CD4-positive, alpha-beta memory T cell (primary cell): Measurements from ENCODE around the gene PDLIM1. TPM values are rescaled to one million over a fixed set of nuclear protein-coding genes. Genes with fewer than 3 reads are reported as not detected.

Experiments used
- CTCF ChIA-PET: fragments of 350-600 bp; sonication (Branson Sonifier 250); formaldehyde crosslinking; loops from one replicate; lab custom pipeline; 2021; ENCODE audit warnings: inconsistent platforms; ENCODE audit not compliant: partially characterized antibody; lab: Charles Lee
- POLR2A ChIA-PET: fragments of 350-600 bp; sonication (Branson Sonifier 250); formaldehyde crosslinking; loops from one replicate; lab custom pipeline; 2021; ENCODE audit not compliant: partially characterized antibody; lab: Charles Lee
- DNase-seq, 5 donors: peaks; one replicate each; pipeline versions ENCODE4 v3.0.0 to v3.0.0-alpha.2; 2020 to 2022; ENCODE audit warnings: mixed read lengths in 1 of 5
- H3K27ac ChIP-seq: one replicate; pipeline ENCODE4 v1.7.0; 2013; ENCODE audit warnings: low read depth, low read length
- H3K27me3 ChIP-seq: 2 replicates; pipeline ENCODE4 v1.7.0; 2013; ENCODE audit warnings: mild to moderate bottlenecking, low read length, moderate library complexity; ENCODE audit not compliant: insufficient read depth
- H3K36me3 ChIP-seq: 2 replicates; pipeline ENCODE4 v1.7.0; 2013; ENCODE audit warnings: mild to moderate bottlenecking, low read length, moderate library complexity; ENCODE audit not compliant: insufficient read depth
- H3K4me1 ChIP-seq: 2 replicates; pipeline ENCODE4 v1.7.0; 2013; ENCODE audit warnings: mild to moderate bottlenecking, low read length, moderate library complexity; ENCODE audit not compliant: insufficient read depth
- H3K4me3 ChIP-seq, 2 donors: one replicate each; pipeline ENCODE4 v1.7.0; 2013; ENCODE audit warnings: low read length in 2 of 2, mild to moderate bottlenecking in 1 of 2
- H3K9me3 ChIP-seq, 2 donors: one replicate each; pipeline ENCODE4 v1.7.0; 2013; ENCODE audit warnings: low read length in 2 of 2, control low read depth in 1 of 2; ENCODE audit not compliant: control insufficient read depth in 1 of 2
- H3K27ac Mint-ChIP-seq, 7 donors: one replicate each; pipeline ENCODE4 v1.8.0; 2020 to 2021; ENCODE audit warnings: mixed read lengths in 7 of 7, mild to moderate bottlenecking in 6 of 7, inconsistent platforms in 3 of 7, moderate library complexity in 3 of 7
- H3K27me3 Mint-ChIP-seq, 2 donors: one replicate each; pipeline ENCODE4 v1.8.0; 2020 to 2021; ENCODE audit warnings: mixed read lengths in 2 of 2
- H3K36me3 Mint-ChIP-seq, 2 donors: one replicate each; pipeline ENCODE4 v1.8.0; 2020 to 2021; ENCODE audit warnings: mixed read lengths in 2 of 2, inconsistent platforms in 1 of 2, mild to moderate bottlenecking in 1 of 2
- H3K4me1 Mint-ChIP-seq, 4 donors: one replicate each; pipeline ENCODE4 v1.8.0; 2020 to 2021; ENCODE audit warnings: mixed read lengths in 4 of 4, mild to moderate bottlenecking in 1 of 4
- H3K4me3 Mint-ChIP-seq, 8 donors: one replicate each; pipeline ENCODE4 v1.8.0; 2020 to 2021; ENCODE audit warnings: mixed read lengths in 8 of 8, mild to moderate bottlenecking in 7 of 8, moderate library complexity in 6 of 8, inconsistent platforms in 3 of 8
- H3K9me3 Mint-ChIP-seq, 8 donors: one replicate each; pipeline ENCODE4 v1.8.0; 2020 to 2021; ENCODE audit warnings: mixed read lengths in 8 of 8, mild to moderate bottlenecking in 5 of 8, inconsistent platforms in 3 of 8, moderate library complexity in 1 of 8
- intact Hi-C: fragments of 100-400 bp; cut with micrococcal nuclease; formaldehyde crosslinking; loops from one replicate; pipeline ENCODE4 v1.15.1; 2023
- polyA plus RNA-seq, 2 donors: library from polyadenylated mRNA; unstranded; fragments of 300-500 nt; fragmentation: Illumina TruSeq; gene quantifications; one replicate each; pipeline ENCODE4 v1.2.3, GENCODE V29; 2021
- total RNA-seq, 2 experiments: library from RNA; stranded (reverse); gene quantifications; one replicate each; pipeline ENCODE4 v1.2.3, GENCODE V29; 2021

The PDLIM1 gene
- total and polyA plus RNA-seq, 4 experiments from 2014 or later = 0.90 to 7.3 (median 1.4) TPM

DNA sequence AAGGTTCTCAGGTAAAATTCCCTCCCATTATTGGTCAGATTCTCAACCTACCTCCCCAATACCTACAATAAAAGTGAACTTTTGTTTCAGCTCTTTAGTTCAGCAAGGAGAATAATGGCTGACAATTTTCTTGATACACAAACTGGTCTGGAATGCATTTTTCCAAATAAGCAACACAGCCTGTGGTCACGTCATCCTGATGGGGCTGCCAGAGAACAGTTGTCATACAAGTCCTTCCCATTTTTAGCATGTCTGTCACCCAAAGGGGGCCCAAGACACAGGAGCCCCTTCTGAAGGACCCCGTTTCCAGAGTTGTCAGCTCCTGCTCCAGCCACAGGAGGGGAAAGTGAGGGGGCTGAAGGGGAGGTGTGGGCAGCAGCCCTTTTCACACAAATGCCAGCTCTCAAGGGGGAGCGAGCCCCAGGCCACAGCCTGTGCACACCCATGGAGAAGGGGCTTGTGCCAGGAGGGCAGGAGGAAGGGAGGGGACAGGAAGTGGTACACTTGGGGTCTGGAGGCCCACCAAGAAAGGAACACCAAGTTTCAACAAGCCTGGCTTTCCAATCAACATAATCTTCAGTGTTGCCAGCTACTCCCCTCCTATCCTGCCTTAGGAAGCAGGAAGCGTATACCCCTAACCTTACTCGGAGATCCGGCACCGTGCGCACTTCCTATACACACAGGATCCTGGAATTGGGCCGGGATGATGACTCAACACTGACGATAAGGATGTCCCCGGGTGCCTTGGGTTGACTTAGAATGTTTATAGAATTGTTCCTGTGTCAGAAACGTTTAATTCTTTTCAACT, 43.4 kb upstream of the PDLIM1 start:
- no peaks in the 10 kb centered on the region for H3K4me1 Mint-ChIP-seq
- CTCF ChIA-PET = no interaction called here
- no peak overlapping the region for H3K27ac ChIP-seq
- H3K27ac Mint-ChIP-seq = no peak overlapping the region
- H3K36me3 ChIP-seq = no peaks in the 10 kb centered on the region
- POLR2A ChIA-PET = no interaction called here
- H3K27me3 Mint-ChIP-seq = no peaks in the 10 kb centered on the region
- H3K4me1 ChIP-seq = no peaks in the 10 kb centered on the region
- no peaks in the 10 kb centered on the region for H3K9me3 ChIP-seq
- intact Hi-C loops = no loop called here
- H3K9me3 Mint-ChIP-seq = peaks cover 0 to 2% (median 0%) of the 10 kb centered on the region in 8 donors
- H3K27me3 ChIP-seq = no peaks in the 10 kb centered on the region
- no peak for DNase-seq
- H3K4me3 Mint-ChIP-seq = no peak overlapping the region
- H3K4me3 ChIP-seq = no peak overlapping the region
- H3K36me3 Mint-ChIP-seq = no peaks in the 10 kb centered on the region

DNA sequence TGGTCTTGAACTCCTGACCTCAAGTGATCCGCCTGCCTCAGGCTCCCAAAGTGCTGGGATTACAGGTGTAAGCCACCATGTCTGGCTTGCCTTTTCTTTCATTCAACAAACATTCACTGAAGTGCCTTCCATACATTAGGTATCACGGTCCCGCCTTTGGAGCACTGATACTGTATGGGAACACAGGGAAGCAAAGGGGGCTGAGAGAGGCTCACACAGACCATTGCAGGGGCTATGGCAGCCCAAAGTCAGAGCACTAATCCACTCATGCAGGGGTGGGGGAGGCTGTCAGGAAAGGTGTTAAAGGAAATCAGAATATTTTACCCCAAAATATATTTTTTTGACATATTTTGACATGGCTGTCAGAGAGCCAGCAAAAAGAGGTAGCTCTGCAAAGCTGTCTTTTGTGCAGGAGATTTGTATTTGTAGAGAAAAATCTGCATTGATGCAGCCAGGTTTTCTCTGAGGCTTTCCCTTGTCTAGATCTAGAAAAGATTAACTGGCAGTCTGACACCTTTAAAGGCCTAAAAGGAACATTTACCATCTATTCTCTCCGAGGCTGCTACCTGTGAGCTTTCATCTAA, 42.0 kb upstream of the PDLIM1 start:
- DNase-seq = no peak
- H3K27ac Mint-ChIP-seq = no peak overlapping the region
- Histone ChIP-seq H3K27me3 (no peaks in the 10 kb centered on the region), H3K9me3 (no peaks in the 10 kb centered on the region), H3K4me3 (no peak overlapping the region), H3K27ac (no peak overlapping the region), H3K36me3 (no peaks in the 10 kb centered on the region), H3K4me1 (no peaks in the 10 kb centered on the region)
- H3K27me3 Mint-ChIP-seq = no peaks in the 10 kb centered on the region
- H3K4me1 Mint-ChIP-seq = no peaks in the 10 kb centered on the region
- H3K4me3 Mint-ChIP-seq = no peak overlapping the region
- CTCF ChIA-PET = no interaction called here
- peaks cover 0 to 2% (median 0%) of the 10 kb centered on the region in 8 donors for H3K9me3 Mint-ChIP-seq
- intact Hi-C loops = no loop called here
- POLR2A ChIA-PET = no interaction called here
- H3K36me3 Mint-ChIP-seq = no peaks in the 10 kb centered on the region

GRCh38 chr10:95331596-95332130, 40.9 kb upstream of the PDLIM1 start:
- ChIA-PET CTCF (no interaction called here), POLR2A (no interaction called here)
- intact Hi-C loops = no loop called here
- H3K9me3 Mint-ChIP-seq = peaks cover 0 to 2% (median 0%) of the 10 kb centered on the region in 8 donors
- H3K27ac ChIP-seq = no peak overlapping the region
- no peak overlapping the region for H3K27ac Mint-ChIP-seq
- no peaks in the 10 kb centered on the region for H3K36me3 Mint-ChIP-seq
- H3K4me3 ChIP-seq = no peak overlapping the region
- H3K4me3 Mint-ChIP-seq = no peak overlapping the region
- H3K27me3 Mint-ChIP-seq = no peaks in the 10 kb centered on the region
- H3K4me1 ChIP-seq = no peaks in the 10 kb centered on the region
- no peak for DNase-seq
- H3K27me3 ChIP-seq = no peaks in the 10 kb centered on the region
- no peaks in the 10 kb centered on the region for H3K36me3 ChIP-seq
- H3K4me1 Mint-ChIP-seq = no peaks in the 10 kb centered on the region
- no peaks in the 10 kb centered on the region for H3K9me3 ChIP-seq

DNA sequence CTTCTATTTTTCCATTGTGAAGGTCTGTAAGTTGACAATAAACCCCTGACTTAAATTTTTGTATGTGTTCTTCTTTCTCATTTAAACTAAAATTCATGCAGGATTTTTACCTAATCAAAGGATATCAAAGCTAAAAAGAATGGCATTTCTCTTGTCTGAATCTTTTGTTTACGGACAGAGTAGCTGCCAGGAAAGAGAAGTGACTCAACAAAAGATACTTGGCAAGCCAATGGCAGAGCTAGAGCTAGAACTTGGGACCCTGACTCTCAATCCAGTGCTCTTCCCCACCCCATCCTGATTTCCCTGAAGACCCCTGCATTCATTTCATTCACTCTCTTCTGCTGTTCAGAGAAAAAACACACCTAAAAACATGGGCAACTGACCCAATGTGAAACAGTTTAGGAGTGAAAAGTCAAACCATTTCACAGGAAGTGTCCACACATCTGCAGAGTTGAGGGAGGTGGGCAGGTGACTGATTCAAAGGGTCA, 40.2 kb upstream of the PDLIM1 start:
- H3K27me3 Mint-ChIP-seq = no peaks in the 10 kb centered on the region
- Histone ChIP-seq H3K4me1 (no peaks in the 10 kb centered on the region), H3K36me3 (no peaks in the 10 kb centered on the region), H3K27me3 (no peaks in the 10 kb centered on the region), H3K9me3 (no peaks in the 10 kb centered on the region), H3K27ac (no peak overlapping the region), H3K4me3 (no peak overlapping the region)
- intact Hi-C loops = no loop called here
- H3K36me3 Mint-ChIP-seq = no peaks in the 10 kb centered on the region
- ChIA-PET CTCF (no interaction called here), POLR2A (no interaction called here)
- H3K4me1 Mint-ChIP-seq = no peaks in the 10 kb centered on the region
- no peak overlapping the region for H3K4me3 Mint-ChIP-seq
- H3K9me3 Mint-ChIP-seq = peaks cover 0 to 2% (median 0%) of the 10 kb centered on the region in 8 donors
- no peak overlapping the region for H3K27ac Mint-ChIP-seq
- DNase-seq = no peak

DNA sequence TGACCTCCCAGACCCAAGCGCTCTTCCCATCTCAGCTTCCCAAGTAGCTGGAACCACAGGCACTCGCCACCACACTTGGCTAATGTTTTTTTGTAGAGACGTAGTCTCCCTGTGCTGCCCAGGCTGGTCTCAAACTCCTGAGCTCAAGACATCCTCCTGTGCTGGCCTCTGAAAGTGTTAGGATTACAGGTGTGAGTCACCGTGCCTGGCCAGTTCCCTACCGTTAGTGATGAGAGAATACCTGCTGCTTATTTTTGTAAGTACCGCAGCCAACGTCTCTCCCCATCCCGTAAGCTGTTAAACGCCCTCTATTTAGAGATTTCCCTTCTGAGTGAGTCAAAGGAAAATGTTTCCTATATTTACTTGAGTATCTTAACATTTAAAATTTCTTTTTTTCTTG, 38.5 kb upstream of the PDLIM1 start:
- no peaks in the 10 kb centered on the region for H3K36me3 Mint-ChIP-seq
- H3K4me1 Mint-ChIP-seq = no peaks in the 10 kb centered on the region
- H3K27ac ChIP-seq = no peak overlapping the region
- POLR2A ChIA-PET = no interaction called here
- intact Hi-C loops = no loop called here
- no peak overlapping the region for H3K27ac Mint-ChIP-seq
- H3K9me3 Mint-ChIP-seq = no peaks in the 10 kb centered on the region
- no peak overlapping the region for H3K4me3 ChIP-seq
- no peak for DNase-seq
- no peak overlapping the region for H3K4me3 Mint-ChIP-seq
- no peaks in the 10 kb centered on the region for H3K27me3 ChIP-seq
- no peaks in the 10 kb centered on the region for H3K36me3 ChIP-seq
- no peaks in the 10 kb centered on the region for H3K9me3 ChIP-seq
- H3K27me3 Mint-ChIP-seq = no peaks in the 10 kb centered on the region
- H3K4me1 ChIP-seq = no peaks in the 10 kb centered on the region
- CTCF ChIA-PET = no interaction called here

DNA sequence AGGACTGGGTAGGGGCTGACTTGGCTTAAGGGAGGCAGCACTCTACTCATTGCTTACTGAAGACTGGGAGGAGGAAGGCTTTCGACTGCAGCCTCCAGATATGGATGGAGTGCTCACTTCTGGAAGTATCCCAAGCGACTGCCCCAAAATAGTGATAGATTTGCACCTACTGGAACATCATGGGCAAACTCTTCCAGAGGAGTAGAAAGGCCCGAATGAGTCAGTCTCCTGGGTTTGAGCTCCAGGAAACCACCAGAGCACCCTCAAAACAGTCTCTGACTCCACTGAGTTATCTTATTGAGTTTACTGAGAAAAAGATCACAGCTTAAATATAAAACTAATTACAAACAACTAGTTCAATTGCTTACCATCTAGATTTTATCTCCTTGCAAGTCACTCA, 37.2 kb upstream of the PDLIM1 start:
- Histone ChIP-seq H3K27ac (no peak overlapping the region), H3K4me1 (no peaks in the 10 kb centered on the region), H3K27me3 (no peaks in the 10 kb centered on the region), H3K9me3 (no peaks in the 10 kb centered on the region), H3K36me3 (no peaks in the 10 kb centered on the region), H3K4me3 (no peak overlapping the region)
- no peak overlapping the region for H3K4me3 Mint-ChIP-seq
- ChIA-PET CTCF (no interaction called here), POLR2A (no interaction called here)
- DNase-seq = no peak
- intact Hi-C loops = no loop called here
- no peaks in the 10 kb centered on the region for H3K4me1 Mint-ChIP-seq
- H3K9me3 Mint-ChIP-seq = no peaks in the 10 kb centered on the region
- no peaks in the 10 kb centered on the region for H3K36me3 Mint-ChIP-seq
- no peaks in the 10 kb centered on the region for H3K27me3 Mint-ChIP-seq
- no peak overlapping the region for H3K27ac Mint-ChIP-seq

GRCh38 chr10:95327367-95327766, 36.6 kb upstream of the PDLIM1 start:
- POLR2A ChIA-PET = no interaction called here
- no peaks in the 10 kb centered on the region for H3K4me1 Mint-ChIP-seq

More at GRCh38 chr10:95327367-95327766, 36.6 kb upstream of the PDLIM1 start:
- no peak overlapping the region for H3K27ac ChIP-seq
- no peaks in the 10 kb centered on the region for H3K36me3 ChIP-seq
- Mint-ChIP-seq H3K27me3 (no peaks in the 10 kb centered on the region), H3K36me3 (no peaks in the 10 kb centered on the region), H3K4me3 (no peak overlapping the region), H3K27ac (no peak overlapping the region), H3K9me3 (no peaks in the 10 kb centered on the region)
- no peak for DNase-seq
- H3K9me3 ChIP-seq = no peaks in the 10 kb centered on the region
- intact Hi-C loops = no loop called here
- H3K27me3 ChIP-seq = no peaks in the 10 kb centered on the region
- H3K4me3 ChIP-seq = no peak overlapping the region
- no peaks in the 10 kb centered on the region for H3K4me1 ChIP-seq
- CTCF ChIA-PET = no interaction called here
